ENCODE measurements around the gene RUNX1. TPM values are rescaled to one million over a fixed set of nuclear protein-coding genes. Genes with fewer than 3 reads are reported as not detected.

RUNX1 gene
- total RNA-seq, 2 donors from 2014 or later = 112 to 136 TPM

GRCh38 chr21:34845521-34846451 lies 203.3 kb downstream of the RUNX1 start:
- Mint-ChIP-seq H3K4me3 (peak overlapping the region; percentile 61), H3K27ac (peak overlapping the region; percentile 85), H3K36me3 (ENCODE audit: low read depth) (peaks cover 97% of the 10 kb centered on the region), H3K27me3 (no peaks in the 10 kb centered on the region), H3K9me3 (no peaks in the 10 kb centered on the region), H3K4me1 (peaks cover 43% of the 10 kb centered on the region)
- ATAC-seq (replicated peaks) = peak; percentile 97

GRCh38 chr21:34844924-34845238 lies 204.2 kb downstream of the RUNX1 start:
- Mint-ChIP-seq H3K36me3 (ENCODE audit: low read depth) (peaks cover 97% of the 10 kb centered on the region), H3K27me3 (no peaks in the 10 kb centered on the region), H3K9me3 (no peaks in the 10 kb centered on the region), H3K4me1 (peaks cover 52% of the 10 kb centered on the region), H3K27ac (peak overlapping the region; percentile 85), H3K4me3 (peak overlapping the region; percentile 61)
- no peak for ATAC-seq (replicated peaks)

GRCh38 chr21:34844013-34844923 lies 204.8 kb downstream of the RUNX1 start:
- Mint-ChIP-seq H3K27me3 (no peaks in the 10 kb centered on the region), H3K27ac (peak overlapping the region; percentile 85)
- ATAC-seq (replicated peaks) = peak; percentile 16

GRCh38 chr21:34843562-34843961 lies 205.5 kb downstream of the RUNX1 start:
- Mint-ChIP-seq H3K36me3 (ENCODE audit: low read depth) (peaks cover 100% of the 10 kb centered on the region), H3K4me1 (peaks cover 63% of the 10 kb centered on the region), H3K27me3 (no peaks in the 10 kb centered on the region), H3K4me3 (no peak overlapping the region), H3K27ac (no peak overlapping the region), H3K9me3 (no peaks in the 10 kb centered on the region)
- ATAC-seq (replicated peaks) = no peak

More at GRCh38 chr21:34844013-34844923, 204.8 kb downstream of the RUNX1 start:
- H3K4me1 Mint-ChIP-seq = peaks cover 58% of the 10 kb centered on the region
- H3K9me3 Mint-ChIP-seq = no peaks in the 10 kb centered on the region
- H3K4me3 Mint-ChIP-seq = peak overlapping the region; percentile 61
- H3K36me3 Mint-ChIP-seq (ENCODE audit: low read depth) = peaks cover 97% of the 10 kb centered on the region

GRCh38 chr21:34841154-34841553 lies 207.9 kb downstream of the RUNX1 start:
- H3K36me3 Mint-ChIP-seq (ENCODE audit: low read depth) = peaks cover 100% of the 10 kb centered on the region
- ATAC-seq (replicated peaks) = no peak
- H3K4me3 Mint-ChIP-seq = no peak overlapping the region
- H3K27ac Mint-ChIP-seq = peak overlapping the region; percentile 20
- H3K4me1 Mint-ChIP-seq = peaks cover 66% of the 10 kb centered on the region
- no peaks in the 10 kb centered on the region for H3K9me3 Mint-ChIP-seq
- no peaks in the 10 kb centered on the region for H3K27me3 Mint-ChIP-seq

- H3K27me3 Mint-ChIP-seq = no peaks in the 10 kb centered on the region
- peaks cover 64% of the 10 kb centered on the region for H3K4me1 Mint-ChIP-seq
- peaks cover 100% of the 10 kb centered on the region for H3K36me3 Mint-ChIP-seq (ENCODE audit: low read depth)
Measured at GRCh38 chr21:34840693-34841092, 208.4 kb downstream of the RUNX1 start.

GRCh38 chr21:34838956-34839820 lies 209.9 kb downstream of the RUNX1 start:
- Mint-ChIP-seq H3K9me3 (no peaks in the 10 kb centered on the region), H3K4me1 (peaks cover 50% of the 10 kb centered on the region), H3K27me3 (no peaks in the 10 kb centered on the region), H3K27ac (peak overlapping the region; percentile 15), H3K4me3 (peak overlapping the region; percentile 14), H3K36me3 (ENCODE audit: low read depth) (peaks cover 100% of the 10 kb centered on the region)
- ATAC-seq (replicated peaks) = peak; percentile 27

More at GRCh38 chr21:34840693-34841092, 208.4 kb downstream of the RUNX1 start:
- H3K9me3 Mint-ChIP-seq = no peaks in the 10 kb centered on the region
- H3K27ac Mint-ChIP-seq = no peak overlapping the region
- H3K4me3 Mint-ChIP-seq = no peak overlapping the region
- ATAC-seq (replicated peaks) = no peak

GRCh38 chr21:34836933-34837505 lies 212.1 kb downstream of the RUNX1 start:
- Mint-ChIP-seq H3K9me3 (no peaks in the 10 kb centered on the region), H3K27ac (peak overlapping the region; percentile 77), H3K4me1 (peaks cover 39% of the 10 kb centered on the region), H3K27me3 (no peaks in the 10 kb centered on the region), H3K36me3 (ENCODE audit: low read depth) (peaks cover 100% of the 10 kb centered on the region), H3K4me3 (peak overlapping the region; percentile 43)
- ATAC-seq (replicated peaks) = peak; percentile 50

GRCh38 chr21:34836103-34836932 lies 212.8 kb downstream of the RUNX1 start:
- peak overlapping the region; percentile 54 for H3K4me3 Mint-ChIP-seq
- H3K4me1 Mint-ChIP-seq = peaks cover 34% of the 10 kb centered on the region
- H3K9me3 Mint-ChIP-seq = no peaks in the 10 kb centered on the region
- ATAC-seq (replicated peaks) = peak; percentile 88
- peak overlapping the region; percentile 77 for H3K27ac Mint-ChIP-seq
- peaks cover 100% of the 10 kb centered on the region for H3K36me3 Mint-ChIP-seq (ENCODE audit: low read depth)
- H3K27me3 Mint-ChIP-seq = no peaks in the 10 kb centered on the region

- peak overlapping the region; percentile 54 for H3K4me3 Mint-ChIP-seq
- no peaks in the 10 kb centered on the region for H3K9me3 Mint-ChIP-seq
- peaks cover 32% of the 10 kb centered on the region for H3K4me1 Mint-ChIP-seq
- peaks cover 100% of the 10 kb centered on the region for H3K36me3 Mint-ChIP-seq (ENCODE audit: low read depth)
- no peak for ATAC-seq (replicated peaks)
- H3K27me3 Mint-ChIP-seq = no peaks in the 10 kb centered on the region
- H3K27ac Mint-ChIP-seq = peak overlapping the region; percentile 77
Measured at GRCh38 chr21:34835526-34835925, 213.6 kb downstream of the RUNX1 start.

GRCh38 chr21:34834852-34835501 lies 214.1 kb downstream of the RUNX1 start:
- no peak for ATAC-seq (replicated peaks)
- peak overlapping the region; percentile 77 for H3K27ac Mint-ChIP-seq
- no peaks in the 10 kb centered on the region for H3K9me3 Mint-ChIP-seq
- H3K27me3 Mint-ChIP-seq = no peaks in the 10 kb centered on the region
- peaks cover 26% of the 10 kb centered on the region for H3K4me1 Mint-ChIP-seq
- H3K36me3 Mint-ChIP-seq (ENCODE audit: low read depth) = peaks cover 100% of the 10 kb centered on the region
- peak overlapping the region; percentile 54 for H3K4me3 Mint-ChIP-seq

GRCh38 chr21:34834290-34834689 lies 214.8 kb downstream of the RUNX1 start:
- no peaks in the 10 kb centered on the region for H3K9me3 Mint-ChIP-seq
- peaks cover 22% of the 10 kb centered on the region for H3K4me1 Mint-ChIP-seq
- H3K27ac Mint-ChIP-seq = no peak overlapping the region
- no peak overlapping the region for H3K4me3 Mint-ChIP-seq
- no peak for ATAC-seq (replicated peaks)
- peaks cover 100% of the 10 kb centered on the region for H3K36me3 Mint-ChIP-seq (ENCODE audit: low read depth)
- no peaks in the 10 kb centered on the region for H3K27me3 Mint-ChIP-seq
